Heart left ventricle (tissue), 13 donors: ENCODE measurements around the gene HS3ST5.

Source experiments
- POLR2A ChIP-seq, 2 donors: fragments of 450-650 bp; IDR thresholded peaks; one replicate each; pipeline ENCODE4 v1.6.1; 2017; ENCODE audit warnings: antibody characterized with exemption in 2 of 2, mild to moderate bottlenecking in 2 of 2, moderate library complexity in 2 of 2
- TF ChIP-seq, protein P1 (sequence below), 12 donors: fragments of 200-600 bp; sonication (generic) in 4 of 12; IDR thresholded peaks; one replicate each; pipeline versions ENCODE4 v1.5.0 to v1.8.0; 2018 to 2022; ENCODE audit warnings: antibody characterized with exemption in 12 of 12, mild to moderate bottlenecking in 5 of 12
- donor health status: ischemic (EF 13 %, LVEDD 7.1; RV severe dilation, severe dysfunction).
- donor health status: DM: no; HTN: yes; CAD: no.
- donor health status: DM: no; HTN: no; CAD: no.
- donor health status: ischemic (EF 25% LVEDD 6.9; RV normal size, moderate dysfunction).
- donor health status: ischemic (EF 25% LVEDD 5.7; RV mildly dilated, moderate dysfunction).
- donor health status: ischemic (EF 35%, LVEDD 5.7; RV mildly dilated, moderate dysfunction).
- donor health status: nonischemic (EF 11% LVEDD 7.7; RV severe dilation, severe dysfunction).
- donor health status: DM: yes; HTN: yes; CAD: no.
- donor health status: PGD.
- donor health status: ischemic (EF 29% LVEDD 5.4; RV normal size, mild dysfunction).
- donor health status: nonischemic (EF 23%, LVEDD 6.1; RV moderate dilation, normal function).

DNA sequence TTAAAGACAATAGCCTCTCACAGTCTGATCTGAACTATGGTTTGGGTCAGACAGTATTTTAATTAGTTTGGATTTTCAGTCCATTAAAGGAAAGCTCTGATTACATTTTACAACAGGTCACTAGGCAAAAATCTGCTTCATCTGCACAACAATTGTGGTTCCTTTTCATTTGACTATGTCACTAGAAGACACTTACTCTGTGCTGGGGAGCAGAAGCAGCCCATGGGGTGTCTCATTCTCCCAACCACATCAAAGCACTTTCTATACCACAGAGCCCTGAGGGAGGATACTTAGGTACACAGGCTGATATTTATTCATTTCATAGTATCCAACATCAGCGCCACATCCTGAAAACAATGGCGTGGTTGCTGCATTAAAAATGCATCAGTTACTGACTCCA is 335.3 kb downstream of the HS3ST5 start:
- TF ChIP-seq, protein P1, sequence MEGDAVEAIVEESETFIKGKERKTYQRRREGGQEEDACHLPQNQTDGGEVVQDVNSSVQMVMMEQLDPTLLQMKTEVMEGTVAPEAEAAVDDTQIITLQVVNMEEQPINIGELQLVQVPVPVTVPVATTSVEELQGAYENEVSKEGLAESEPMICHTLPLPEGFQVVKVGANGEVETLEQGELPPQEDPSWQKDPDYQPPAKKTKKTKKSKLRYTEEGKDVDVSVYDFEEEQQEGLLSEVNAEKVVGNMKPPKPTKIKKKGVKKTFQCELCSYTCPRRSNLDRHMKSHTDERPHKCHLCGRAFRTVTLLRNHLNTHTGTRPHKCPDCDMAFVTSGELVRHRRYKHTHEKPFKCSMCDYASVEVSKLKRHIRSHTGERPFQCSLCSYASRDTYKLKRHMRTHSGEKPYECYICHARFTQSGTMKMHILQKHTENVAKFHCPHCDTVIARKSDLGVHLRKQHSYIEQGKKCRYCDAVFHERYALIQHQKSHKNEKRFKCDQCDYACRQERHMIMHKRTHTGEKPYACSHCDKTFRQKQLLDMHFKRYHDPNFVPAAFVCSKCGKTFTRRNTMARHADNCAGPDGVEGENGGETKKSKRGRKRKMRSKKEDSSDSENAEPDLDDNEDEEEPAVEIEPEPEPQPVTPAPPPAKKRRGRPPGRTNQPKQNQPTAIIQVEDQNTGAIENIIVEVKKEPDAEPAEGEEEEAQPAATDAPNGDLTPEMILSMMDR (IDR thresholded peaks at IDR 0.05) = no peak
- no peak for TF ChIP-seq POLR2A (IDR thresholded peaks at IDR 0.05)
